Sigmoid colon (tissue), 7 donors: ENCODE measurements around the gene CENPE. TPM values are rescaled to one million over a fixed set of nuclear protein-coding genes. Genes with fewer than 3 reads are reported as not detected.

ENCODE experiments used
- DNase-seq: peaks from one replicate; pipeline ENCODE4 v3.0.0-alpha.2; 2019
- H3K27ac ChIP-seq, 4 donors: fragments of 200-600 bp; sonication (generic); one replicate each; pipeline ENCODE4 v1.5.1; 2016 to 2019; ENCODE audit warnings: mild to moderate bottlenecking in 1 of 4
- H3K27me3 ChIP-seq, 3 donors: fragments of 200-600 bp; sonication (generic); one replicate each; pipeline ENCODE4 v1.5.1; 2019; ENCODE audit warnings: mild to moderate bottlenecking in 1 of 3
- H3K36me3 ChIP-seq, 4 donors: fragments of 200-600 bp; sonication (generic); one replicate each; pipeline ENCODE4 v1.5.1; 2016 to 2019
- H3K4me1 ChIP-seq, 4 donors: fragments of 200-600 bp; sonication (generic); one replicate each; pipeline ENCODE4 v1.5.1; 2017 to 2019
- H3K4me3 ChIP-seq, 4 donors: fragments of 200-600 bp; sonication (generic); one replicate each; pipeline ENCODE4 v1.5.1; 2017 to 2019; ENCODE audit warnings: mild to moderate bottlenecking in 2 of 4, moderate library complexity in 1 of 4
- H3K9me3 ChIP-seq, 4 donors: fragments of 200-600 bp in 3 of 4; sonication (generic) in 3 of 4; one replicate each; pipeline versions ENCODE4 v1.5.1 to v1.6.1; 2013 to 2019
- EP300 ChIP-seq, 4 donors: sonication (generic); formaldehyde crosslinking; IDR thresholded peaks; one replicate each; pipeline ENCODE4 v1.6.1; 2017; ENCODE audit warnings: antibody characterized with exemption in 4 of 4
- POLR2A ChIP-seq, 2 donors: fragments of 450-650 bp; IDR thresholded peaks; one replicate each; pipeline ENCODE4 v1.6.1; 2016; ENCODE audit warnings: antibody characterized with exemption in 2 of 2, mild to moderate bottlenecking in 2 of 2, moderate library complexity in 2 of 2
- POLR2AphosphoS5 ChIP-seq, 4 donors: sonication (generic); formaldehyde crosslinking; IDR thresholded peaks; one replicate each; pipeline ENCODE4 v1.6.1; 2017; ENCODE audit warnings: antibody characterized with exemption in 4 of 4
- WGBS, 2 donors: extraction: QIAGEN DNeasy Blood & Tissue Kit; methylation state at CpG; one replicate each; pipeline ENCODE4 v1.1.7; 2013; 5-methylcytosine and 5-hydroxymethylcytosine counted together
- intact Hi-C: fragments of 100-400 bp; cut with DNase I; formaldehyde crosslinking; loops from one replicate; pipeline ENCODE4 v1.15.1; 2023
- polyA plus RNA-seq, 3 donors: library from polyadenylated mRNA; stranded (reverse); fragments of 200-250 nt; gene quantifications; one replicate each; pipeline ENCODE4 v1.2.3, GENCODE V29; 2013
- total RNA-seq, 4 donors: library from RNA; depleted of rRNA; stranded (reverse); fragments of >200 nt; gene quantifications; one replicate each; pipeline ENCODE4 v1.1.0, GENCODE V29; 2016
- TF ChIP-seq, protein P1 (sequence below), 4 experiments: fragments of 450-650 bp in 3 of 4; fragments of 200-600 bp in 1 of 4; IDR thresholded peaks; one replicate each; pipeline ENCODE4 v1.5.1; 2016 to 2019; ENCODE audit warnings: antibody characterized with exemption in 4 of 4, mild to moderate bottlenecking in 3 of 4, moderate library complexity in 2 of 4
- donor health status: healthy with polysubstance abuse.
- donor health status: Bipolar disorder and iron deficiency.
- donor health status: healthy.

Gene CENPE
- total and polyA plus RNA-seq, 7 donors = 0.46 to 5.2 (median 1.1) TPM

GRCh38 chr4:103137446-103137827, 60.7 kb downstream of the CENPE start:
- Histone ChIP-seq H3K4me3 (no peak overlapping the region), H3K4me1 (no peaks in the 10 kb centered on the region), H3K9me3 (no peaks in the 10 kb centered on the region), H3K27ac (no peak overlapping the region), H3K27me3 (no peaks in the 10 kb centered on the region), H3K36me3 (no peaks in the 10 kb centered on the region)
- no peak for DNase-seq
- WGBS, 2 donors = 92 to 94% methylated on average over 1 of the region's 1 CpG
- intact Hi-C loops = no loop called here
- TF ChIP-seq, protein P1, sequence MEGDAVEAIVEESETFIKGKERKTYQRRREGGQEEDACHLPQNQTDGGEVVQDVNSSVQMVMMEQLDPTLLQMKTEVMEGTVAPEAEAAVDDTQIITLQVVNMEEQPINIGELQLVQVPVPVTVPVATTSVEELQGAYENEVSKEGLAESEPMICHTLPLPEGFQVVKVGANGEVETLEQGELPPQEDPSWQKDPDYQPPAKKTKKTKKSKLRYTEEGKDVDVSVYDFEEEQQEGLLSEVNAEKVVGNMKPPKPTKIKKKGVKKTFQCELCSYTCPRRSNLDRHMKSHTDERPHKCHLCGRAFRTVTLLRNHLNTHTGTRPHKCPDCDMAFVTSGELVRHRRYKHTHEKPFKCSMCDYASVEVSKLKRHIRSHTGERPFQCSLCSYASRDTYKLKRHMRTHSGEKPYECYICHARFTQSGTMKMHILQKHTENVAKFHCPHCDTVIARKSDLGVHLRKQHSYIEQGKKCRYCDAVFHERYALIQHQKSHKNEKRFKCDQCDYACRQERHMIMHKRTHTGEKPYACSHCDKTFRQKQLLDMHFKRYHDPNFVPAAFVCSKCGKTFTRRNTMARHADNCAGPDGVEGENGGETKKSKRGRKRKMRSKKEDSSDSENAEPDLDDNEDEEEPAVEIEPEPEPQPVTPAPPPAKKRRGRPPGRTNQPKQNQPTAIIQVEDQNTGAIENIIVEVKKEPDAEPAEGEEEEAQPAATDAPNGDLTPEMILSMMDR (IDR thresholded peaks at IDR 0.05) = no peak
- TF ChIP-seq POLR2AphosphoS5 (IDR thresholded peaks at IDR 0.05) (no peak), POLR2A (IDR thresholded peaks at IDR 0.05) (no peak), EP300 (IDR thresholded peaks at IDR 0.05) (no peak)

GRCh38 chr4:103136671-103137445, 61.3 kb downstream of the CENPE start:
- H3K9me3 ChIP-seq = no peaks in the 10 kb centered on the region
- TF ChIP-seq EP300 (IDR thresholded peaks at IDR 0.05) (no peak), POLR2AphosphoS5 (IDR thresholded peaks at IDR 0.05) (no peak), POLR2A (IDR thresholded peaks at IDR 0.05) (no peak)
- TF ChIP-seq, protein P1 (IDR thresholded peaks at IDR 0.05) = no peak
- H3K36me3 ChIP-seq = no peaks in the 10 kb centered on the region
- intact Hi-C loops = no loop called here
- H3K4me3 ChIP-seq = no peak overlapping the region
- no peak for DNase-seq
- H3K27ac ChIP-seq = no peak overlapping the region
- H3K4me1 ChIP-seq = no peaks in the 10 kb centered on the region
- H3K27me3 ChIP-seq = no peaks in the 10 kb centered on the region
- 50 to 63% methylated on average over 1 of the region's 1 CpG for WGBS, 2 donors

DNA sequence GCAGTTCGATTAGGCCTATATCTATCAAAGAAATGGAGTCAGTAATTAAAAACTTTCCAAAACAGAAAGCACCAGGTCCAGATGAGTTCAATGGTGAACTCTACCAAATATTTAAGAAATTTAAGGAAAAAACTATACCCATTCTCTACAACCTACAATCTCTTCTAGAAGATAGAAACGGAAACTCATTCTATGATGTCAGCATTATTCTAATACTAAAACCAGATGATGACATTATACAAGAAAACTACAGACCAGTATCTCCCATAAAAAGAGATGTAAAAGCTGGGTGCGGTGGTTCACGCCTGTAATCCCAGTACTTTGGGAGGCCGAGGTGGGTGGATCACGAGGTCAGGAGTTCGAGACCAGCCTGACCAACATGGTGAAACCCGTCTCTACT, 69.0 kb downstream of the CENPE start:
- 88 to 92% methylated on average over 8 of the region's 8 CpGs for WGBS, 2 donors
- H3K27me3 ChIP-seq = no peaks in the 10 kb centered on the region

DNA sequence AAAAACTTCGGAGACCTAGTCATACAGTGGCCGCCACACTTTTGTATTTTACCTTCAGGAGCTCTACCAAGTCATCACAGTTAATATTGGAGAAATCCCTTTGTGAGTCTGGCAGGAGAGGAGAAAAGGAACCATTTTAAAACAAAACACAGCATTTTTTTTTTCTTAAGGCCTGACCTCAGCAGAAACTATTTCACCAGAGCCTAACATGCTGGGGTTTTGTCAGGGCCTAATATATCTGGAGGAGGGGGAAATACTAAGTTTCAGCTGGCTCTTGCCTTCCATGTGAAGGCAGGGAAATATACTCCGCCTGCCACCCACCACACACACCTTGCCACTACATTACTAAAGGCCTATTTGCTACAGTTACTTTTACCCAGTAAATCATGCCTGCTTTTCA, 72.0 kb downstream of the CENPE start:
- intact Hi-C loops = no loop called here
- Histone ChIP-seq H3K9me3 (no peaks in the 10 kb centered on the region), H3K36me3 (no peaks in the 10 kb centered on the region), H3K4me3 (no peak overlapping the region), H3K4me1 (no peaks in the 10 kb centered on the region), H3K27ac (no peak overlapping the region), H3K27me3 (no peaks in the 10 kb centered on the region)
- TF ChIP-seq, protein P1 (IDR thresholded peaks at IDR 0.05) = no peak
- TF ChIP-seq POLR2AphosphoS5 (IDR thresholded peaks at IDR 0.05) = no peak
- no peak for DNase-seq
- 97 to 98% methylated on average over 3 of the region's 3 CpGs for WGBS, 2 donors

More for the DNA sequence above, 69.0 kb downstream of the CENPE start:
- no peak overlapping the region for H3K27ac ChIP-seq
- no peaks in the 10 kb centered on the region for H3K4me1 ChIP-seq
- H3K4me3 ChIP-seq = no peak overlapping the region
- DNase-seq = no peak
- TF ChIP-seq POLR2AphosphoS5 (IDR thresholded peaks at IDR 0.05) (no peak), POLR2A (IDR thresholded peaks at IDR 0.05) (no peak), EP300 (IDR thresholded peaks at IDR 0.05) (no peak)
- TF ChIP-seq, protein P1 (IDR thresholded peaks at IDR 0.05) = no peak
- H3K36me3 ChIP-seq = no peaks in the 10 kb centered on the region
- H3K9me3 ChIP-seq = no peaks in the 10 kb centered on the region
- intact Hi-C loops = no loop called here

GRCh38 chr4:103123114-103123513, 75.0 kb downstream of the CENPE start:
- intact Hi-C loops = no loop called here
- Histone ChIP-seq H3K4me1 (no peaks in the 10 kb centered on the region), H3K9me3 (no peaks in the 10 kb centered on the region), H3K36me3 (no peaks in the 10 kb centered on the region), H3K27ac (no peak overlapping the region), H3K27me3 (no peaks in the 10 kb centered on the region), H3K4me3 (no peak overlapping the region)
- 82 to 91% methylated on average over 3 of the region's 3 CpGs for WGBS, 2 donors
- TF ChIP-seq EP300 (IDR thresholded peaks at IDR 0.05) (no peak), POLR2A (IDR thresholded peaks at IDR 0.05) (no peak), POLR2AphosphoS5 (IDR thresholded peaks at IDR 0.05) (no peak)
- TF ChIP-seq, protein P1 (IDR thresholded peaks at IDR 0.05) = no peak
- no peak for DNase-seq
